GM18499 (cell line): Measurements from ENCODE around the gene FKRP.

ENCODE experiments used
- ATAC-seq: cut with Tn5 transposase; IDR thresholded peaks from one replicate; pipeline ENCODE4 v1.9.1; 2021; ENCODE audit warnings: moderate number of reproducible peaks; ENCODE audit not compliant: insufficient read depth, unreplicated experiment

Gene FKRP

GRCh38 chr19:46718934-46719622, 26.8 kb upstream of the FKRP start:
- no peak for ATAC-seq

GRCh38 chr19:46719629-46720502, 26.0 kb upstream of the FKRP start:
- ATAC-seq = no peak

GRCh38 chr19:46720503-46721239, 25.2 kb upstream of the FKRP start:
- ATAC-seq = no peak

- ATAC-seq = no peak
These were observed 24.4 kb upstream of the FKRP start for GRCh38 chr19:46721269-46722003.

- ATAC-seq = no peak
These were observed 23.9 kb upstream of the FKRP start for GRCh38 chr19:46722004-46722380.

- ATAC-seq = no peak
These were observed 23.3 kb upstream of the FKRP start for GRCh38 chr19:46722421-46723022.

- ATAC-seq = no peak
These were observed 22.8 kb upstream of the FKRP start for GRCh38 chr19:46723023-46723461.

GRCh38 chr19:46723471-46723870, 22.4 kb upstream of the FKRP start:
- no peak for ATAC-seq

GRCh38 chr19:46724468-46724867, 21.4 kb upstream of the FKRP start:
- ATAC-seq = no peak

- ATAC-seq = no peak
These were observed 20.6 kb upstream of the FKRP start for GRCh38 chr19:46725036-46725820.

- no peak for ATAC-seq
These were observed 19.9 kb upstream of the FKRP start for GRCh38 chr19:46725859-46726393.

- no peak for ATAC-seq
These were observed 19.3 kb upstream of the FKRP start for GRCh38 chr19:46726551-46726950.

- no peak for ATAC-seq
These were observed 18.8 kb upstream of the FKRP start for GRCh38 chr19:46726971-46727501.

GRCh38 chr19:46727757-46728156, 18.1 kb upstream of the FKRP start:
- ATAC-seq = no peak

GRCh38 chr19:46728208-46728607, 17.6 kb upstream of the FKRP start:
- no peak for ATAC-seq

- ATAC-seq = no peak
These were observed 17.0 kb upstream of the FKRP start for GRCh38 chr19:46728693-46729339.

GRCh38 chr19:46729696-46730095, 16.2 kb upstream of the FKRP start:
- ATAC-seq = no peak

GRCh38 chr19:46730187-46730586, 15.7 kb upstream of the FKRP start:
- ATAC-seq = no peak
